Activated T-cell treated with anti-CD3 and anti-CD28 coated beads for 4 hours (primary cell): ENCODE results near the gene ZBTB25.

ENCODE experiments used
- DNase-seq: peaks from one replicate; pipeline ENCODE4 v3.0.0-alpha.2; 2020

Gene ZBTB25

GRCh38 chr14:64474698-64475097 lies 28.9 kb downstream of the ZBTB25 start:
- DNase-seq = no peak

- no peak for DNase-seq
Measured at GRCh38 chr14:64474041-64474440, 29.6 kb downstream of the ZBTB25 start.

GRCh38 chr14:64468451-64468850 lies 35.2 kb downstream of the ZBTB25 start:
- no peak for DNase-seq

- DNase-seq = no peak
Measured at GRCh38 chr14:64467566-64467965, 36.1 kb downstream of the ZBTB25 start.

- no peak for DNase-seq
Measured at GRCh38 chr14:64467101-64467500, 36.5 kb downstream of the ZBTB25 start.

- DNase-seq = no peak
Measured at GRCh38 chr14:64465831-64466554, 37.6 kb downstream of the ZBTB25 start.

GRCh38 chr14:64465191-64465822 lies 38.3 kb downstream of the ZBTB25 start, which contains the start of gene AKAP5:
AKAP5 (plus strand) TSS chr14:64465499; CDS start chr14:64468395, 2,896 bp downstream.
- DNase-seq = peak; percentile 33

GRCh38 chr14:64464651-64465050 lies 39.0 kb downstream of the ZBTB25 start:
- DNase-seq = no peak

- DNase-seq = no peak
Measured at GRCh38 chr14:64463873-64464272, 39.8 kb downstream of the ZBTB25 start.

- DNase-seq = no peak
Measured at GRCh38 chr14:64463195-64463594, 40.4 kb downstream of the ZBTB25 start.

GRCh38 chr14:64461221-64461620 lies 42.4 kb downstream of the ZBTB25 start:
- DNase-seq = no peak

- DNase-seq = no peak
Measured at GRCh38 chr14:64459405-64460136, 44.1 kb downstream of the ZBTB25 start.

- no peak for DNase-seq
Measured at GRCh38 chr14:64454671-64455070, 49.0 kb downstream of the ZBTB25 start.

GRCh38 chr14:64450255-64450654 lies 53.4 kb downstream of the ZBTB25 start:
- DNase-seq = no peak

- DNase-seq = no peak
Measured at GRCh38 chr14:64447876-64448670, 55.6 kb downstream of the ZBTB25 start.

- DNase-seq = peak; percentile 20
Measured at GRCh38 chr14:64444984-64445845, 58.4 kb downstream of the ZBTB25 start.

- DNase-seq = no peak
Measured at GRCh38 chr14:64444140-64444539, 59.5 kb downstream of the ZBTB25 start.

- DNase-seq = no peak
Measured at GRCh38 chr14:64442300-64442988, 61.2 kb downstream of the ZBTB25 start.

GRCh38 chr14:64440494-64440893 lies 63.1 kb downstream of the ZBTB25 start:
- no peak for DNase-seq

GRCh38 chr14:64439141-64439540 lies 64.5 kb downstream of the ZBTB25 start:
- DNase-seq = no peak

- no peak for DNase-seq
Measured at GRCh38 chr14:64438181-64438841, 65.3 kb downstream of the ZBTB25 start.
